NT2/D1 (cell line): ENCODE data around the gene HS6ST3.

Source experiments
- SUZ12 ChIP-seq: IDR thresholded peaks from 2 replicates; pipeline ENCODE4 v1.6.1; 2011; ENCODE audit not compliant: insufficient read length, insufficient read depth; ENCODE audit errors: extremely low read depth
- YY1 ChIP-seq: IDR thresholded peaks from 2 replicates; pipeline ENCODE4 v1.6.1; 2011; ENCODE audit not compliant: insufficient read length, insufficient read depth
- ZNF274 ChIP-seq: IDR thresholded peaks from 2 replicates; pipeline ENCODE4 v1.6.1; 2011; ENCODE audit warnings: mild to moderate bottlenecking, low read depth, low read length

GRCh38 chr13:96159725-96160124 is 69.8 kb downstream of the HS6ST3 start:
- TF ChIP-seq YY1 (no peak), ZNF274 (no peak), SUZ12 (no peak)
